Endothelial cell of umbilical vein (primary cell): ENCODE data around the gene PRDM16. TPM values are rescaled to one million over a fixed set of nuclear protein-coding genes. Genes with fewer than 3 reads are reported as not detected.

Experiments used
- BruUV-seq: library from RNA; stranded (reverse); fragments of 400-500 nt; replicated peaks from 2 replicates; lab custom pipeline; 2021; lab: Mats Ljungman, UMichigan
- CTCF ChIA-PET: fragments of 300-600, 350-600 bp; sonication (Branson Sonifier 250); formaldehyde crosslinking; loops from one replicate; lab custom pipeline; 2021; ENCODE audit warnings: antibody characterized with exemption, inconsistent platforms; lab: Charles Lee
- POLR2A ChIA-PET: fragments of 300-600, 350-600 bp; sonication (Branson Sonifier 250); formaldehyde crosslinking; loops from one replicate; lab custom pipeline; 2021; ENCODE audit warnings: antibody characterized with exemption, inconsistent platforms; lab: Charles Lee
- DNase-seq: peaks from one replicate; pipeline ENCODE4 v3.0.0-alpha.2; 2011; ENCODE audit warnings: low read depth, low spot score
- FAIRE-seq: peaks from 2 replicates; lab custom pipeline; 2011; peaks lifted over from hg19 to GRCh38; lab: Jason Lieb, UNC
- H2AFZ ChIP-seq: 2 replicates; pipeline ENCODE4 v1.6.0; 2012; ENCODE audit warnings: low read depth, low read length, control low read depth, inconsistent platforms
- H3K27ac ChIP-seq: 2 replicates; pipeline ENCODE4 v1.5.1; 2011; ENCODE audit warnings: low read depth, mild to moderate bottlenecking, control low read depth, low read length, moderate library complexity; ENCODE audit not compliant: insufficient read depth
- H3K27me3 ChIP-seq, 2 experiments: 2 replicates each; pipeline versions ENCODE4 v1.6.0 to v1.6.1; 2011; ENCODE audit warnings: low read length in 2 of 2, mixed read lengths in 1 of 2; ENCODE audit not compliant: control insufficient read depth in 2 of 2, insufficient read depth in 2 of 2
- H3K36me3 ChIP-seq, 2 experiments: 2 replicates in 1 of 2; 3 replicates in 1 of 2; pipeline ENCODE4 v1.5.1; 2011; ENCODE audit warnings: low read length in 2 of 2, mild to moderate bottlenecking in 1 of 2, moderate library complexity in 1 of 2; ENCODE audit not compliant: control insufficient read depth in 2 of 2, insufficient read depth in 2 of 2; ENCODE audit errors: extremely low read depth in 1 of 2
- H3K4me1 ChIP-seq: 3 replicates; pipeline ENCODE4 v1.5.1; 2011; ENCODE audit warnings: mild to moderate bottlenecking, low read length; ENCODE audit not compliant: control insufficient read depth, insufficient read depth; ENCODE audit errors: extremely low read depth
- H3K4me2 ChIP-seq: 2 replicates; pipeline ENCODE4 v1.6.1; 2011; ENCODE audit warnings: low read length, control low read depth, mixed read lengths; ENCODE audit not compliant: insufficient read depth
- H3K4me3 ChIP-seq, 3 experiments: fragments of 200-600 bp in 1 of 3; sonication (generic), shearing (Covaris generic) in 1 of 3; replicated peaks in 1 of 3; 2 replicates each; pipeline ENCODE4 v1.5.1; 2011 to 2016; ENCODE audit warnings: control low read depth in 3 of 3, low read length in 3 of 3, mild to moderate bottlenecking in 2 of 3, inconsistent platforms in 1 of 3, low read depth in 1 of 3, moderate library complexity in 1 of 3; ENCODE audit not compliant: insufficient read depth in 1 of 3
- H3K79me2 ChIP-seq: 2 replicates; pipeline ENCODE4 v1.6.0; 2012; ENCODE audit warnings: low read length, inconsistent platforms; ENCODE audit not compliant: control insufficient read depth, insufficient read depth
- H3K9ac ChIP-seq: replicated peaks from 2 replicates; pipeline ENCODE3; 2011; ENCODE audit warnings: low read length, control low read depth; ENCODE audit not compliant: insufficient read depth; ENCODE audit errors: extremely low read depth
- H3K9me1 ChIP-seq: replicated peaks from 3 replicates; pipeline ENCODE4 v1.6.0; 2011; ENCODE audit warnings: mild to moderate bottlenecking, low read length; ENCODE audit not compliant: control insufficient read depth, insufficient read depth; ENCODE audit errors: extremely low read depth
- H3K9me3 ChIP-seq: replicated peaks from 2 replicates; pipeline ENCODE4 v1.5.1; 2012; ENCODE audit warnings: low read length, inconsistent platforms; ENCODE audit not compliant: control insufficient read depth, insufficient read depth
- H4K20me1 ChIP-seq: replicated peaks from 2 replicates; pipeline ENCODE3; 2011; ENCODE audit warnings: mild to moderate bottlenecking, low read length; ENCODE audit not compliant: control insufficient read depth, insufficient read depth; ENCODE audit errors: extremely low read depth
- EZH2 ChIP-seq: IDR thresholded peaks from 2 replicates; pipeline ENCODE4 v1.6.1; 2012; ENCODE audit warnings: borderline replicate concordance, low read depth, mild to moderate bottlenecking, moderate library complexity, low read length, inconsistent platforms; ENCODE audit not compliant: severe bottlenecking
- FOS ChIP-seq: IDR thresholded peaks from 2 replicates; pipeline ENCODE4 v1.6.1; 2011; ENCODE audit warnings: mild to moderate bottlenecking, low read length, moderate library complexity, borderline replicate concordance; ENCODE audit not compliant: insufficient read depth
- GATA2 ChIP-seq: IDR thresholded peaks from 2 replicates; pipeline ENCODE4 v1.7.0; 2011; ENCODE audit warnings: low read depth, mild to moderate bottlenecking, moderate library complexity, mixed read lengths, low read length; ENCODE audit not compliant: insufficient read length, insufficient read depth
- JUN ChIP-seq: IDR thresholded peaks from 2 replicates; pipeline ENCODE4 v1.6.1; 2011; ENCODE audit warnings: borderline replicate concordance, low read depth; ENCODE audit not compliant: insufficient read length, insufficient read depth
- MYC ChIP-seq: IDR thresholded peaks from one replicate; pipeline ENCODE4 v1.6.1; 2011; ENCODE audit warnings: mild to moderate bottlenecking, low read depth, low read length
- POLR2AphosphoS5 ChIP-seq: IDR thresholded peaks from 2 replicates; pipeline ENCODE4 v1.6.1; 2012; ENCODE audit warnings: low read depth, mild to moderate bottlenecking, control low read depth, low read length, moderate library complexity; ENCODE audit not compliant: insufficient read depth
- dilution Hi-C: fragments of 300-500 bp; cut with MboI; formaldehyde crosslinking; loops from one replicate; pipeline ENCODE4 v1.15.0; 2019; ENCODE audit warnings: low sequenced_read_pairs; ENCODE audit not compliant: extremely low pct_ligation_motif_present
- intact Hi-C: fragments of 100-400 bp; cut with micrococcal nuclease; formaldehyde crosslinking; loops from one replicate; pipeline ENCODE4 v1.10.0; 2022
- polyA plus RNA-seq, 4 experiments: library from polyadenylated mRNA; depleted of rRNA in 3 of 4; stranded (reverse) in 3 of 4; unstranded in 1 of 4; fragments of >200 nt; gene quantifications; 2 replicates each; pipeline versions ENCODE4 v1.2.1 to v1.2.3, GENCODE V29; 2011 to 2012; ENCODE audit warnings: missing spikeins in 1 of 4
- total RNA-seq: library from RNA; stranded (reverse); gene quantifications from 2 replicates; pipeline ENCODE4 v1.2.3, GENCODE V29; 2021
- TF ChIP-seq, protein P1 (sequence below), 2 donors: IDR thresholded peaks; 1 replicate in 1 of 2; 2 replicates in 1 of 2; pipeline ENCODE4 v1.5.1; 2011; ENCODE audit warnings: low read length in 2 of 2, mild to moderate bottlenecking in 2 of 2, moderate library complexity in 2 of 2, control low read depth in 1 of 2, inconsistent platforms in 1 of 2, low read depth in 1 of 2; ENCODE audit not compliant: insufficient read depth in 1 of 2; ENCODE audit errors: extremely low read depth in 1 of 2
- TF ChIP-seq, protein P2 (sequence below): IDR thresholded peaks from 2 replicates; pipeline ENCODE4 v1.6.1; 2011; ENCODE audit not compliant: insufficient read depth, insufficient read length

Gene PRDM16
- total and polyA plus RNA-seq, 2 donors (not counting 3 experiments of a cell fraction or from before 2014, with no cell fraction given) = not detected

DNA sequence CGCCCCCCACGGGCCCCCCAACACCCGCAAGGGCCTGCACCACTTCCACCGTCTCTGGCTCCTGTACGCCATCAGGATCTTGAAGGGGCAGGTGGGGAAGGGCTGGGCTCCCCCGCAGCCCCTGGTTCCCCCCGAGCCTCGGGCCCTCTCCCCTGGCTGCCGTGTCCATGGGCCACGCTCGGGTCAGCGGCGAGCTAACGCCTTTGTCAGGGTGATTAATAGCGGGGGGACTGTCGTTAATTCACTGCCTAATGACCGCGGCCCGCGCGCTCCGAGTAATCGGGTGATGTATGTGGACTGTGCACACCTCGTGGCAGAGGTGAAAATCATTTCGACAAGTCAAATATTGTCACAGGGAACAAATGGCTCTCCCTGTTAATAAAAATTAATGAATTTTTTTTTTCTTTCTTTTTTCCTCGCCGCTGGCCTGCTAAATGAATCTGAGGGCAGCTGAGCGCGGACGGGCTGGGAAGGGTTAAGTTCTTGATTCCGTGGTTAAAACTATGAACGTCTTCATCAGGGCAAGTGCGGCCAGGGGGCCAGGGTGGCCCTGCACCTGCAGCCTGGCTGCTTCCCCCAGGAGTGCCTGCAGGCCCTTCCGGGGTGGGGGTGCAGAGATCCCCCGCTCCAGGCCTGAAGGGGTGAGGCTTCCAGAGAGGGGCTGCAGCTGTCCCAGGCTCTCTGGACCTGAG, 100.8 kb downstream of the PRDM16 start:
- Histone ChIP-seq H3K4me1 (no peaks in the 10 kb centered on the region), H3K36me3 (no peaks in the 10 kb centered on the region), H3K4me3 (no peak overlapping the region), H2AFZ (no peak overlapping the region), H3K4me2 (no peak overlapping the region), H3K27me3 (no peaks in the 10 kb centered on the region), H3K9me3 (no peaks in the 10 kb centered on the region), H4K20me1 (no peaks in the 10 kb centered on the region), H3K9me1 (no peaks in the 10 kb centered on the region), H3K27ac (no peak overlapping the region), H3K79me2 (no peaks in the 10 kb centered on the region), H3K9ac (no peak overlapping the region)
- BruUV-seq = no TSS peak
- POLR2A ChIA-PET = no interaction called here
- CTCF ChIA-PET = no interaction called here
- DNase-seq (no peak), FAIRE-seq (no peak)
- dilution Hi-C loops (no loop called here), intact Hi-C loops (no loop called here)
- TF ChIP-seq EZH2 (no peak), FOS (no peak), POLR2AphosphoS5 (no peak), JUN (no peak), MYC (no peak), GATA2 (no peak)
- TF ChIP-seq, protein P1, sequence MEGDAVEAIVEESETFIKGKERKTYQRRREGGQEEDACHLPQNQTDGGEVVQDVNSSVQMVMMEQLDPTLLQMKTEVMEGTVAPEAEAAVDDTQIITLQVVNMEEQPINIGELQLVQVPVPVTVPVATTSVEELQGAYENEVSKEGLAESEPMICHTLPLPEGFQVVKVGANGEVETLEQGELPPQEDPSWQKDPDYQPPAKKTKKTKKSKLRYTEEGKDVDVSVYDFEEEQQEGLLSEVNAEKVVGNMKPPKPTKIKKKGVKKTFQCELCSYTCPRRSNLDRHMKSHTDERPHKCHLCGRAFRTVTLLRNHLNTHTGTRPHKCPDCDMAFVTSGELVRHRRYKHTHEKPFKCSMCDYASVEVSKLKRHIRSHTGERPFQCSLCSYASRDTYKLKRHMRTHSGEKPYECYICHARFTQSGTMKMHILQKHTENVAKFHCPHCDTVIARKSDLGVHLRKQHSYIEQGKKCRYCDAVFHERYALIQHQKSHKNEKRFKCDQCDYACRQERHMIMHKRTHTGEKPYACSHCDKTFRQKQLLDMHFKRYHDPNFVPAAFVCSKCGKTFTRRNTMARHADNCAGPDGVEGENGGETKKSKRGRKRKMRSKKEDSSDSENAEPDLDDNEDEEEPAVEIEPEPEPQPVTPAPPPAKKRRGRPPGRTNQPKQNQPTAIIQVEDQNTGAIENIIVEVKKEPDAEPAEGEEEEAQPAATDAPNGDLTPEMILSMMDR (IDR thresholded peaks at IDR 0.05; ENCODE audit: extremely low read depth in 1 of 2, insufficient read depth in 1 of 2, low read depth in 1 of 2, low read length in 2 of 2) = no peak
- TF ChIP-seq, protein P2, sequence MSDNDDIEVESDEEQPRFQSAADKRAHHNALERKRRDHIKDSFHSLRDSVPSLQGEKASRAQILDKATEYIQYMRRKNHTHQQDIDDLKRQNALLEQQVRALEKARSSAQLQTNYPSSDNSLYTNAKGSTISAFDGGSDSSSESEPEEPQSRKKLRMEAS = no peak
